A673 (cell line): ENCODE data around the gene FSTL5.

Source experiments
- EZH2 ChIP-seq: fragments of 200-600 bp; sonication (generic); IDR thresholded peaks from 2 replicates; pipeline ENCODE4 v1.6.1; 2017; ENCODE audit warnings: borderline replicate concordance, low read depth, mild to moderate bottlenecking, mixed read lengths, antibody characterized with exemption, low read length; ENCODE audit not compliant: poor library complexity, severe bottlenecking
- TF ChIP-seq, protein P1 (sequence below): fragments of 300-800, 200-600 bp; sonication (generic); conservative IDR thresholded peaks from 2 replicates; pipeline ENCODE4 v1.5.1; 2017; ENCODE audit warnings: low read depth, mild to moderate bottlenecking, antibody characterized with exemption, low read length, moderate library complexity, mixed read lengths

DNA sequence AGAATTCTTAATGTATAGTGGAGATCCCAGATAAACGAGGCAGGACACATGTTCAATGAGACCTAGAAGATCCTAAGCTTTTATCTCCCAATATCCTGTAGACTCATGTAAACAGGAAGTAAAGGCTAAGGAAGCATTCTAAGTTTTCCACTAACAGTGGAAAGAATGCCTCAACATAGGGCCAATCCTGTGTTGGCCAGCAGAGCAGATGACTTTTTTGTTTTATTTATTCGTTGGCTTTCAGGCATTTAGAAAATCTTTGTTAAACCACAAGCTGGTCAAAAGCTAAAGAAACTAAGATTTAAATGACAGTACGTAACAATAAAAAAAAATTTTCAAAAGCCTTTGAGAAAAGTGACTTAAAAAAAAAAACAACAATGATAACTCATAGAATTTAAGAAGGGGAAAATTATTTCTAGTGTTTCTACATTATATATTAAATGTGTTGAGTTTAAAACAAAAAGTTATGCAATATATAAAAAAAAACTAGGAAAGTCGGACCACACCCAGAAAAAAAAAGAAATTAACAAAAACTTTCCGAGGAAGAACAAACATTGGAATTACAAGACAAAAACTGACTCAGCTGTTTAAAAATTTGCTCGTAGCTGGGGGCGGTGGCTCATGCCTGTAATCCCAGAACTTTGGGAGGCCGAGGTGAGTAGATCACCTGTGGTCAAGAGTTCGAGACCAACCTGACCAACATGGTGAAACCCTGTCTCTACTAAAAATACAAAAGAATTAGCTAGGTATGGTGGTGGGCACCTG, 759.3 kb downstream of the FSTL5 start:
- TF ChIP-seq, protein P1, sequence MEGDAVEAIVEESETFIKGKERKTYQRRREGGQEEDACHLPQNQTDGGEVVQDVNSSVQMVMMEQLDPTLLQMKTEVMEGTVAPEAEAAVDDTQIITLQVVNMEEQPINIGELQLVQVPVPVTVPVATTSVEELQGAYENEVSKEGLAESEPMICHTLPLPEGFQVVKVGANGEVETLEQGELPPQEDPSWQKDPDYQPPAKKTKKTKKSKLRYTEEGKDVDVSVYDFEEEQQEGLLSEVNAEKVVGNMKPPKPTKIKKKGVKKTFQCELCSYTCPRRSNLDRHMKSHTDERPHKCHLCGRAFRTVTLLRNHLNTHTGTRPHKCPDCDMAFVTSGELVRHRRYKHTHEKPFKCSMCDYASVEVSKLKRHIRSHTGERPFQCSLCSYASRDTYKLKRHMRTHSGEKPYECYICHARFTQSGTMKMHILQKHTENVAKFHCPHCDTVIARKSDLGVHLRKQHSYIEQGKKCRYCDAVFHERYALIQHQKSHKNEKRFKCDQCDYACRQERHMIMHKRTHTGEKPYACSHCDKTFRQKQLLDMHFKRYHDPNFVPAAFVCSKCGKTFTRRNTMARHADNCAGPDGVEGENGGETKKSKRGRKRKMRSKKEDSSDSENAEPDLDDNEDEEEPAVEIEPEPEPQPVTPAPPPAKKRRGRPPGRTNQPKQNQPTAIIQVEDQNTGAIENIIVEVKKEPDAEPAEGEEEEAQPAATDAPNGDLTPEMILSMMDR: no peak
- no peak for TF ChIP-seq EZH2
